Transverse colon (tissue), 3 donors: ENCODE data around the gene PLAU.

ENCODE experiments used
- EP300 ChIP-seq: sonication (generic); formaldehyde crosslinking; IDR thresholded peaks from one replicate; pipeline ENCODE4 v1.6.1; 2017; ENCODE audit warnings: antibody characterized with exemption, low read depth
- TF ChIP-seq, protein P1 (sequence below), 5 experiments: fragments of 200-600 bp in 3 of 5; fragments of 450-650 bp in 2 of 5; sonication (generic) in 3 of 5; IDR thresholded peaks; 1 replicate in 2 of 5; 2 replicates in 3 of 5; pipeline ENCODE4 v1.5.1; 2016 to 2017; ENCODE audit warnings: antibody characterized with exemption in 5 of 5, inconsistent platforms in 3 of 5, mild to moderate bottlenecking in 2 of 5, moderate library complexity in 1 of 5

DNA sequence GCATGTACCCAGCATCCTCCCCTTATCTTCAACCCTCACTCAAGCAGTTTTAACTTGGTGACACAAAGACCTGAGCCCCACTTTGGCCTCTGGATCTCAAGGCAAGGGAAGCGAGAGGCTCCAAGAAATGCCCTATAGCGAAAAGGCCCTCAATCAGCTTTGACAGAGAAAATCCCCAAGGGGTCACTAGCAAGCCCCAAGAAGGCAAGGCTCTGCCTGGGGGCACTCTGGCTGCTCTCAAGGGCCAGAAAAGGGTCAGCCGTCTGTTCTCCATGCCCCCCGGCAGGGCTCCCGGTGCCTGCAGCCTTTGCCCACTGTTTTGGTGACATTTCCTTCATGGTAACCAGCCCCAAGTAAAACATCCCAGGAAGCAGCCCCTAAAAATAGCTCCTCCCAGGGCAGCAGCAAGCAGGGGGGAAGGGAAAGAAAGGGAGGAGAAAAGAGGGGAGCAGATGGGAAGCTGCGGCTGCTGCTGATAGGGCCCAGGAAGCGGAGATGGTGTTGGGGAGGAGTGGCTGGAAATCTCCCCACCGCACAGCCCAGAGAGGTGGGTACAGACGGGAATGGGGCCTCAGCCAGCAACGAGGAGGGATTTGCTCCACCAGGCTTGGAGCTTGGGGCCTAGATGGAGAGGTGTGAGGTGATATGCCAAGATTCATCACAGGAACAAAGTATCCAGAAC is 43.7 kb upstream of the PLAU start:
- no peak for TF ChIP-seq EP300
- TF ChIP-seq, protein P1, sequence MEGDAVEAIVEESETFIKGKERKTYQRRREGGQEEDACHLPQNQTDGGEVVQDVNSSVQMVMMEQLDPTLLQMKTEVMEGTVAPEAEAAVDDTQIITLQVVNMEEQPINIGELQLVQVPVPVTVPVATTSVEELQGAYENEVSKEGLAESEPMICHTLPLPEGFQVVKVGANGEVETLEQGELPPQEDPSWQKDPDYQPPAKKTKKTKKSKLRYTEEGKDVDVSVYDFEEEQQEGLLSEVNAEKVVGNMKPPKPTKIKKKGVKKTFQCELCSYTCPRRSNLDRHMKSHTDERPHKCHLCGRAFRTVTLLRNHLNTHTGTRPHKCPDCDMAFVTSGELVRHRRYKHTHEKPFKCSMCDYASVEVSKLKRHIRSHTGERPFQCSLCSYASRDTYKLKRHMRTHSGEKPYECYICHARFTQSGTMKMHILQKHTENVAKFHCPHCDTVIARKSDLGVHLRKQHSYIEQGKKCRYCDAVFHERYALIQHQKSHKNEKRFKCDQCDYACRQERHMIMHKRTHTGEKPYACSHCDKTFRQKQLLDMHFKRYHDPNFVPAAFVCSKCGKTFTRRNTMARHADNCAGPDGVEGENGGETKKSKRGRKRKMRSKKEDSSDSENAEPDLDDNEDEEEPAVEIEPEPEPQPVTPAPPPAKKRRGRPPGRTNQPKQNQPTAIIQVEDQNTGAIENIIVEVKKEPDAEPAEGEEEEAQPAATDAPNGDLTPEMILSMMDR (IDR thresholded peaks at IDR 0.05) = no peak
